Activated CD4-positive, alpha-beta T cell treated with anti-CD3 and anti-CD28 coated beads, Interleukin-2, amount 50 U/mL, for 24 hours (primary cell): ENCODE data around the gene DCD.
"Not testable (repeated sequence)": the region's sequence is repeated elsewhere in the genome, so short reads cannot be mapped to it uniquely, and the experiment has no call there.

ENCODE experiments used
- DNase-seq, 2 donors: peaks; one replicate each; pipeline ENCODE4 v3.0.0-alpha.2; 2020; ENCODE audit warnings: low read depth in 1 of 2, low spot score in 1 of 2

Gene DCD, protein sequence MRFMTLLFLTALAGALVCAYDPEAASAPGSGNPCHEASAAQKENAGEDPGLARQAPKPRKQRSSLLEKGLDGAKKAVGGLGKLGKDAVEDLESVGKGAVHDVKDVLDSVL

DNA sequence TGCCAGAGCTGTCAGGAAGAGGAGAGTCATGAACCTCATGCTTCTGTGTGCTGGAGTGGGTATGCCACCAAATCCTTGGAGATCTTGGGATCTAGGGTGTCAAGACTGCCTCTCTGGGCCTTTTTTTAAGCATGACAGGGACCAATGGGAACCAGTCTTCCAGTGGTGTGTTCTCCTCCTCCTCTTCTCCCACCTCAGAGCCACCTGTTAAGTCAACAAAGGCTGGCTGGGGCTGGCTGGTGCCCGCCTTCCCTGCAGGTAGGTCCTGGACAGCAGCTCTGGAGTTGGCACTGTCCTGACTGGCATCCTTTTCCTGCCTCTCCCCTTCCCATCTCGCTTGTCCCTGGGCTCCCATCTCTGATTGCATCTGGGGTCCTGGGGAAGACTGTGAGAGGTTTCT lies at the start of gene DCD:
Gene DCD, minus strand, starts transcription at position 101 of the 400 bp plus-strand sequence. Its CDS starts 62 bp downstream, at position 39.
- no peak for DNase-seq

DNA sequence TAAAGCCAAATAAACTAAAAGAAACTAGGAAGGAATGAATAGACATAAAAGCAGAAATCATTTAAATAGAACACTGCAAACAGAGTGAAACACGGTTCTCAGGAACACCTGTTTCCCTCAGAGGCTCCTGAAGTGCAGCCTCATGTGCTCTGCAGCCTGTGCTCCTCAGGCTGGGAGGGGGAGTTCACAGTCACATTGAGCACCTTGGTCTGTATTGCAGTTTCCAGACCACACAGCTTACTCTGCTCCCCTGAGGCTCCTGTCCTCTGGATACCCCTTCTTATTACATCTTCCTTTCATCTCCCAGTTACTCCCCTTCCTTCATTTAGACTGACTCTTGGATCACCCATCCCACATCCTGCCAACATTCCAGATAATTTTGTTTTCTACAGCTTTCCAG lies 49.7 kb upstream of the DCD start:
- no peak for DNase-seq

DNA sequence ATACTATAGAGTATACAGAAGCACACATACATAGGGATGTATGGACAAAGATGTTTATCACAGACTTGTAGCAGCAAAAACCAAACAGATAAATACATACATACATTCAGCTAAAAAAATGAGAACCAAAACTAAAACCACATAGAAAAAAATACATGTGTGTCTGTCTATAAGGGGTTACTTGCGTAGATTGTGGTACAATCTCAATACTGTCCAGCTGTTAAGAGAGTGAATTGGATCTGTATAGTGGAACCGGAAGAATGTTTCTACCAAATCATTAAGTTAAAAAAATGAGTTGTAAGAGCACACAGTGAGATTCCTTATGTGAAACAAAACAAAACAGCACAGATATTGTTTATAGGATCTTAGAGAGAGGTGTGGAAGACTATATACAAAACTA lies 44.2 kb upstream of the DCD start:
- DNase-seq: no peak

DNA sequence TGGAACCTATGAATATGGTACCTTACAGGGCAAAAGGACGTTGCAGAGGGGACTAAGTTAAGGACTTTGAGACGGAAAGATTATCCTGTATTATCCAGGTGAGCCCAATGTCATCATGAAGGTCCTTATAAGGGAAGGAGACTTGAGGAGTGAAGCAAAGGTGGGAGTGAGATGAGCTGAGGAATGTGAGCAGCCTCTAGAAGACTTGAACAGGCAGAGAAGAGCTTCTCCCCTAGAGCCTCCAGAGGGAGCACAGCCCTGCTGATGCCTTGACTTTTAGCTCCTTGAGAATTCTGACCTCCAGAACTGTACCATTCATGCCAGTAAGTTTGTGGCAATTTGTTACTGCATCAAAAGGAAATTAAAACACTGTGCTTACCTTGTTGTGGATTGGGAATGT lies 41.8 kb upstream of the DCD start:
- no peak for DNase-seq

DNA sequence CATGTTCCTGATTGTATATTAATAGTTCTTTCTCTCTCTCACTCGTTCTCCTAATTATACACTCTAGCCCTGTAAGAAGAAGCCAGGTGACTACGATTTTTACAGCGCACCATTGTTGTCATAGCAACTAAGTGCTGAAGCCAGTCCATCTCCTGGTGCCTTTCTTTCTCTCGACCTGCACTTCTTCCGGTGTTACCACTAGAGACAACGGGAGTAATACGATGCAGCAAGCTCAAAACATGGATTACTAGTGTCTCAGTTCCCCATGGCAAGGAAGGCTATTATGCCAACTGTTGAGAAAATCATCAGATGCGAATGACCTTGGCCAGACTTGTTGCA lies 40.8 kb upstream of the DCD start:
- DNase-seq: no peak

DNA sequence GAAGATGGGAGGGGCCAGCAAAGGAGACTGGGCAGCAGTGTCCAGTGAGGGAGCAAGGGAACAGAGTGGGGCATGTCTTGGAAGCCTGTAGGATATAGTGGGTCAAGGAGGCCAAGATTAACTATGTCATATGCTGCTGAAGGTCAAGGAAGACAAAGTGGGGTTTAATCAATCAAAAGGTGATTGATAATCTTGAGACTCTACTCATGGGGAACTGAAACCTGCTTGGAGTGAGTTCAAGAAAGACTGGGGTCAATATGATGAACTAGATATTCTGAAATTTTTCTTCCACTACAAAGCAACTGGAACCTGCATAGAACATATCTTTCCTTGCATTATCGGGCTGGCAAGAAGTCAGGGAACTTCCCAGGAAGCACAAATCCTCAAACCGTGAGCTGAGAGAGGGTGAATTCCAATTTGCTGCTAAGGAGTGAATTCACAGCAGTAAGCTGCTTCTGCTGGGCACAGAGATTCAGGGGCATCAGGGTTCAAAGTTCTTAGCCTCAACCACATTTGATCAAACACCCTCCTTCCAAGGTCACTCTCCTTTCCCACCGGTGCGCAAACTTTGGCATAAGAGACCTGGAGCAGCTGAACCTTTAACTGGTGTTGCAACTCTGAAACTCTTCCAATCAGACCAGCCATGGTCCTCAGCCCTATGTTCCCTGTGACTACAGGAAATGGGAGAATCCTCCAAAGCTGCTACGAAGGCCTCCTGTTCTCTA lies 40.3 kb upstream of the DCD start:
- DNase-seq: no peak

DNA sequence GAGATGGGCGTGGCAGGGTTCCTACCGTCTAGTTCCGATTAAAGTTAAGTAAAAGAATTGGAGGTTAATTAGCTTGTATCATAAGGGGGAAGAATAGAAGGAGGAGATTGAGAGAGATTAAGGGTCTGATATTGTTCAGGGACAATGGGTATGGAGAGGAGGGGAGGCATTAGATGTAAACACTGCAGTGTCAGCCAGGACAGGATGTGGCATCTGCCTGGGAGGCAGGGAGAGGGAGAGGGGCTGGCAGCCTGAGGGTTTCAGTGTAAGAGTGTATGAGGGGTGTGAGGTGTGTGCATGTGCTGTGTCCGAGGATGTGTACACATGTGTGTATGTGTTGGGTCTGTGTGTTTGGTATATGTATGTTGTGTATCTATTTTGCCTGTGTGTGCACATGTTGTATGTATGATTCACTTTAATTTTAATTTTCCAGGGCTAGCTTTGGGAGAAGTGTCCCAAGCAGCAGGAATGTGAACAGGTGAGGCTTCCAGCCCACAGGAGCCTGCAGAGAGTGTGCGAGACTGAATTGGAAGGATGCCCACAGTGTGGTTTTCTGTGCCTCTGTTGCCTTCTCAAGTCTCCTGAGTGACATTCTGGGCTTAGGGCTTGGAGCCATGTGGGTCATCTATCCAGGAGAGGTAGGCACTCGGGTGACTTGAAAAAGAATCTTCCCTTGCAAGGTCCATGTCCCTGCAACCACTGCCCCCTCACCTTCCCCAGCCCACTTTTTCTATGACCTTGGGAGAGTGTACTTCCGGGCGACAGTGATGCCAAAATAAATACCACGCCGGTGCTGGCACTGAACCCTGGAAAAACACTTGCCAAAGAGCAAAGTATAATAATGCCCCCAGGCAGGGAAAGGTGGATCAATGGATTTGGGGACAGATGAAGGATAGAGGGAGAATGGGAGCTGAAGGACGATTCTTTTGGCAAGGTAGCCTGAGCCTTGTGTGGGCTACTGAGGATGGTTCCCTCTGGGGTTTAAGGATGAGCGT lies 36.8 kb upstream of the DCD start:
- no peak for DNase-seq

DNA sequence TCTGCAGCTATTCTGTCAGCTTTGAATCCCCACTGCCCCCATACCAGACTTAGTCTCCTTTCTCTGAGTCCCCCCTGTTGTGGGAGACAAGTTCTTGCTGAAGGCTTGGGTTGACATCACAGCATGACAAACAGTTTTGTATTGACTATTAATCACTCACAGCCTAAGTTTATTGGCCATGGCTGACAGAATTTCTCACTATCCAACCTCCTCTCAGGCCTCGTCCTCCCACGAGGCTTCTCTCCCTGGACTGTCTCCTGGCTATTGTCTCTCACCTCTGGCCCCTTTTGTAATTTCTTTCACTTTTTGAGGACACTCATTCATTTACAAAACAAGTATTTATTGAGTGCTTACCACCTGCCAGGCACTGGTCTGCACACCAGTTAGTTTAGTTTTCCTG lies 35.2 kb upstream of the DCD start:
- DNase-seq: no peak

DNA sequence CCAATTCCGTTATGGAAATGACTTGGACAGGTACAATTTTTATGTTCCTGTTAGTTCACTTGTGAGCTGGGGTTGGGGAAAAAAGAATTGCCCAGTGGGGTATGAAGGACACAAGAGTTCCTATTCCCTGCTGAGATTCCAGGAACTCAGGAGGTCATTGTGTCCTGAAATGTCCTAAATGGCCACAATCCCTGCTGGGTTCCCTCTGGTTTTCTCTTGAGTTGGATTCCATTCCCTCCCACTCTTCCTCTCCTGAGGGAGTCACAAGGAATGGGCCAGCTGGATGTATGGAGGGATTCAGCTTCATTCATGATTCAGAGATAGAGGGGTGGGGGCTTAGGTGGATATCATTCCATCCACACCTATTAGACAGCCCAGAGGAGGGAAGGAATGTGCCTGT lies 34.5 kb upstream of the DCD start:
- no peak for DNase-seq

DNA sequence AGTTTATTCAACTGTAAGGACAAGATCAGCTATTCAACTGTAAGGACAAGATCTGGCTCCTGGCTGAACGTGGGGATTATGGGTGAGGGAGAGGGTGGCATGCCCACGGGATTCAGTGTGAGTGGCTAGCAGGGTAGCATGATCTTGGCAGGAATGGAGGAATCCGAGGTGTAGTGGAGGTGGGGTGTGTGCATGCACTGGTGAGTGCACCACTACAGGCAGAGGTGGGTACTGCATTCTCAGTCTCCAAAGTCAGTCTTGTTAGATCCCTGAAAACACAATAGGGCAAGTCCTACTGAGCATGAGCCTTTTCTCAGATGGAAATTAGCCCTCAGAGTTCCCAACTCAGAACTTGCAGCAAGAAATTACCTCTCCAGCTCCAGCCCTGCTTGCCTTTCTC lies 32.2 kb upstream of the DCD start:
- peak in 1 of 2 donors; percentile 11 for DNase-seq

DNA sequence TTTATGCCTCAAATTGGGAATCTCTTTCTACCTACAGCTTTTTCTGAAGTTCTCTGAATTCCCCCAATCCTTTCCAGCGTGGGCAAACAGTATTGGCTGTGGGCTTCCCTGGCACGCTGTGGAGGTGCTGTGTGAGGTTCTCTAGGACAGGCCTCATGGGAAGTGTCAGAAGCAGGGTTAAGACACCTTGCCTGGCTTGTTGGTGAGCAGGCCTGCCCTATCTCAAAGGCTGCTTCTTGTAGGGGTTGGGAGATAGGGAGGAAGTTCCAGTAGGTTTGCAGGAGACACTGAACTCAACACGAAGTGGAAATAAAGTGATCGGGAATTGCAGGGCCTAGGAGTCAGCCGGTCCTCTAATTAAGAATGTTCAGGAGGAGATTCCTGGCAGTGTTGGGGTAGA lies 30.0 kb upstream of the DCD start:
- DNase-seq: no peak

DNA sequence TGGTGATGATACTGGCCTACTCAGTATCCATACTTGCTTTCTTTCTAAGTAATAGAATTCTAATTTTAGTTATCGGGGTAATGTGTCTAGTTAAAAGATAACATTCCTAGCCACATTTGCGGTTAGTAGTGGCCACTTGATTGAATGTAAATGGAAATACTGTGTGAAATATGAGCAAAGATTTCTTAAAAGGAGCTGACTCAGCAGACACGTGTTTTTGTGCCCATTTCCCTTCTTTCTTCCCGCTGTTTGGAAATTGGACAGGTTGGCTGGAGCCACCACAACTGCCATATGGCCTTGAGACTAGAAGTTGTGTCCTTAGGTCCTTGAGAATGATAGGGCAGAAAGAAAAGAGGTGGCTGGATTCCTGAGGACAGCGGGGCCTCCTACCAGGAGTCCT lies 19.8 kb upstream of the DCD start:
- DNase-seq: no peak

DNA sequence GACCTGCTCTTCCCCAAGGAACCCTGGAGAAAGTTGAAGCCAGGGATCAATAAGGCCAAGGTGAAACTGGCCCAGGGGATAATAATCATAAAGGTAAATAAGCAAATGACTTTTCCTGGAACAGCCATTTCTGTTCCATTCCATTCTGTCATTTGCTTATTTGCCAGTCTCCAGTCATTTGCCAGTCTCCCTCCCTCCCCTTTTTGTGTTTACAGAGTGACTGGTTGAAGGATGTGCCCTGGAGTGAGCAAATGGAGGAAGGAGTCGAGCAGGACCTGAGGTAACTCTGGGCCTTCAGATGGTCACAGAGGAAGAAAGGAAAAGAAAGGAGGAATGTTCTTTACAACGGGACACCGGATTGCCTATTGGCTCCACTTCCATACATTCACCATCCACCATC lies 17.8 kb upstream of the DCD start:
- no peak for DNase-seq

DNA sequence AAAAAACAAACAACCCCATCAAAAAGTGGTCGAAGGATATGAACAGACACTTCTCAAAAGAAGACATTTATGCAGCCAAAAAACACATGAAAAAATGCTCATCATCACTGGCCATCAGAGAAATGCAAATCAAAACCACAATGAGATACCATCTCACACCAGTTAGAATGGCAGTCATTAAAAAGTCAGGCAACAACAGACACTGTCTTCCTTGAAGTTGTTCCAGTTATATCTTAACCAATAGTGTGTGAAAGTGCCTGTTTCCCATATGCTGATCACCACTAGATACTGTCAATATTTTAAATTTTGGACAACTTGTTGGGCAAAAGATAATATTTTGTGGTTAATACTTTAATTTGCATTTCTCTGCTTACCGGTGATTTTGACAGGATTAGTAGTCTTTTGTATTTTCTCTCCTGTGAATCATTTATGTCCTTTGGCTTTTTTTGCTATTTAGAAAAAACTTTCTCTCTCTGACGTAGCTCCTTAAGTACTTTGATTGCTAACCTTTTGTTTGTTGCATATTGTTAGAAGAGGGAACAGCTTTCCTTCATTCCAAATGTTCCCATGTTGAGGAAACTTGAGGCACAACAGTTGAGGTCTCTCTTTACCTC lies 17.0 kb upstream of the DCD start:
- not testable (repeated sequence) for DNase-seq

DNA sequence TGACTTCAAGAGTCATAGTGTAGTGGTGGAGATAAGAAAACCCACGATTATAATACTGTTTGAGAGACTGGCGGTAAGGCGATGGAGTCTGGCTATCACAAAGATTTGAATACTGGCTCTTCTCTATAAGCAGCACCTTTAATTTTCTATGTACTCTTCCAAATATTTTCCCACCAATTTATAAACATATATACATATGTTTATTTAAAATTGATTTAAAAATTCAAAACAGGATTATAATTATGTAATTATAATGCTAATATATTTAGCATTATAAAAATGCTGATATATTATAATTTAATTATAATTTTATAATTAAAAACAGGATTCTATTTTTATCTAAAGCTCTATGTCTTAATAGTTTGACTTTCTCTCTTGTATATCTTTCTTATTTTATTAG lies 15.4 kb upstream of the DCD start:
- DNase-seq: no peak

DNA sequence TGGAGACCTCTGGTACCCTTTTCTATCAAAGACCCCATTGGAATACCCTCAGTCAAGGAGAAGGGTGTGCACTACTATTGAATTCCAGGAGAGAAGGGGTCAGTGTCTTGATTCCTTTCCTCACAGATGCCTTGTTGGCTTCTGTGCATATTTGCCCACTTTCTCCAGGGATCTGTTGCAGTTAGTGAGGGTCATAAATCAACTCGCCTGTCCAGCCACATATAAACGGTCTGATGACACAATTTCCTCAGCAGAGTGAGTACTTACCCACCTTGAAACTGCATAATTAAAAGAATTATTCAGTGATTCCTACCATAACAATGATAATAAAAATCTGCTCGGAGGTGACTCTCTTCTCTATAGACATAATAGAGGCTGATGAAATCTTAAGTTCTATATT lies 13.9 kb upstream of the DCD start:
- no peak for DNase-seq

DNA sequence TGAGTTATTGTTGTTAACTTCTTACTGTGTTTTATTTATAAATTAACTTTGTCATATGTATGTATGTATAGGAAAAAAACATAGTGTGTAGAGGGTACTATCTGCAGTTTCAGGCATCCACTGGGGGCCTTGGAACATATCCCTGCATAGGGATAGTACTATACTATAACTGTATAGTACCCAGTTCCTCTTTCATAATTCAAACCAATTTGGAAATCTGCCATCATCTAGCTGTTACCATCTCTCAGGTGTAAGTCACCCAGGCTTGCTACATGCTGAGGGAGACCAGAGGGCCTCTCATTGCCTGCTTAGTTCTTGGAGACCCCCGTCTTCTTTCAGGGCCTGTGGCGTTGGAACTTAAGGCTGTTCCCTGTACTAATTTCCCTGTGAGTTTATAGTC lies 12.9 kb upstream of the DCD start:
- no peak for DNase-seq

DNA sequence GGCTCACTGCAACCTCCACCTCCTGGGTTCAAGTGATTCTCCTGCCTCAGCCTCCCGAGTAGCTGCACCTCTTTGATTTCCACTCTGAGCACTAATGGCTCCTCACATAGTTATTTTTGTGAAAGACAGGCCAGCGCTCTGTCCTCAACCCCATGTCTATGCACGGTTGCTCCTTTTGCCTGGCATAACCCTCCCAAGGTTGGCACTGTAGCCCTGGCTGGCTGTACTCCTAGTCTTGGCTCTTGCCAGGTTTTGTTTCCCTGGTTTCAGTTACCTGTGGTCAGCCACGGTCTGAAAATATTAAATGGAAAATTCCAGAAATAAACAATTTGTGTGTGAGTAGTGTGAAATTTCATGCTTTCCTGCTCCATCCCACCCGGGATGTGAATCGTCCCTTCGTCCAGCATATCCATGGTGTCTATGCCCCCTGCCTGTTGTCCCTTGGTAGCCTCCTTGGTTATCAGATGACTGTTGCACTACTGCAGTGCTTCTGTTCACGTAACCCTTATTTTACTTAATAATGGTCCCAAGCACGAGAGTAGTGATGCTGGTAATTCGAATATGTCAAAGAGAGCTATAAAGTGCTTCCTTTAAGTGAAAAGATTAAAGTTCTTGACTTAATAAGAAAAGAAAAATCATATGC lies 12.3 kb upstream of the DCD start:
- no peak for DNase-seq

DNA sequence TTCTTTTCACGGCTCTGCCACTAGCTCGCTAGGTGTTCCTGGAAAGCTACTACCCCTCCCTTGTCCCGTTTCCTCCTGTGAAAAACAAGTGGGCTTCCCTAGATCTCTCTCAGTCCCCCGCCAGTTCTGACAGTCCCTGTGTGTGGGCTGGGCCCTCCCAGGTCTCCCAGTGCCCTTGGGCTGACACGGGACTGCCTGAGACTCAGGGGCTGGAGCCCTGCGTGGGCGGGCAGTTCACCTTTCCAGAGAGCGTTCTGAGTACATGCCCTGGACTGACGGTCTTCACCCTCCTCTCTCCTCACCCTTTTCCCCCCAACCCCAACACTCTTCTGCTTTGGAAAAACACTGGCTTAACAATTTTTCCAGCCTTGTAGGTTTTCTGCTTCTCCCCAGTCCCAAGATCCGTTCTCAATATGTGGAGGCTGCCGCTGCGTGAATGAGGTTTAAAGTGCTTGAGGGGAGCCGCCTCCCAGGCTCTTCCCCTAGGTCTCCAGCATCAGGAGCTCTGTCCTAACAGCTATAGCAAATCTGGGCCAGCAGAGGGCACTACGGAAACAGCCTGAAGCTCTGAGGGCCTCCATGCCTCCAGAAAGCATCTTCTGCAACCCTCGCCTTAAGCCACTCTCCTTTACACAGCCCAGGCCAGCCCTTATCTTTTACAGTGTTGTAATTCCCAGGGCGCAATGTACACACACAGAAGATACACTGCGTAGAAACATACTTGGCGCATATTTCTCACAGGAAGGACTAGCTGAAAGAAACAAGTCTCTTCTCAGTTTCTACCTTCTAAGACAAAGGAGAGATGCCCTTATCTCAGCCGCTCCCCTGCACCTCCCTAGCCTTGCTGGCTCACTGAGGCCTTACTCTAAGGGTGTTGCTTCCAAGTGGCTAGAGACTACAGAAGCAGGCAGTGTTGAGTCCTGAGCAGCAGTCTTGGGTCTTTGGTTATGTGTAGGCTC lies 10.4 kb upstream of the DCD start:
- DNase-seq: peak in 1 of 2 donors; percentile 13

DNA sequence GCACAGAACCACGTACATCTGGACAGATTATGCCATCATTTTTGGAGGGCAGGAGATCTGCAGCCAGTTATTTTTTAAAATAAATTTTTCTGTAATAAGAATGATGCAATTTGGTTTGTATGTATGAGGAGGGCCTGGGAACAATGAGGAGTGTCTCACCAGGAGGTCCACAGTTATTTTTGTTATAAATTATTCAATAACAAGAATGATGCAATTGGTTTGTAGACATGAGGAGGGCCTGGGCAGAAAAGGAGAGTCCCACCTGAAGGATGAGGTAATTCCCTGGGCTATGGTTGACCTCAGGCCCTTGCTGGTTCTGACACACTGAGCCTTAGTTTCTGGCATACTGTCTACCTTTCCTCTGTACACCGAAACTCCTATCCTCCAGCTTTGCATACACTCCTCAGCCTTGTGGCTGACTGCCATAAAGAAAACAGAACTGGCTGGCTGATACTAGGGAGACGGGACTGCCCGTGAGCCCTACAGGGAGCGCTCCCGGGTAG lies 9.0 kb upstream of the DCD start:
- no peak for DNase-seq
